ENCODE measurements around the gene WNK2.

The WNK2 gene

GRCh38 chr9:93183131-93183662 is 742 bp upstream of the WNK2 start (continued):
- no peak for TF ChIP-seq ZNF26 (tag by site-specific recombination; IDR thresholded peaks at IDR 0.05)
- no peak for TF ChIP-seq ZNF350 (tag by site-specific recombination; IDR thresholded peaks at IDR 0.05)
- TF ChIP-seq ZBTB6 (tag by site-specific recombination; IDR thresholded peaks at IDR 0.05) = no peak
- TF ChIP-seq WT1 (tag by site-specific recombination; IDR thresholded peaks at IDR 0.05) = no peak
- no peak for TF ChIP-seq ZNF114 (tag by site-specific recombination; IDR thresholded peaks at IDR 0.05)
- TF ChIP-seq ZNF792 (tag by site-specific recombination; IDR thresholded peaks at IDR 0.05) = no peak
- TF ChIP-seq PATZ1 (tag by site-specific recombination; IDR thresholded peaks at IDR 0.05) = no peak
- TF ChIP-seq ZNF513 (tag by site-specific recombination; IDR thresholded peaks at IDR 0.05) = no peak
- TF ChIP-seq GLI2 (tag by site-specific recombination; IDR thresholded peaks at IDR 0.05; ENCODE audit: borderline replicate concordance, low read depth) = no peak

- POLR2A ChIA-PET = no interaction called here
- TF ChIP-seq TSHZ1 (tag by site-specific recombination; IDR thresholded peaks at IDR 0.05; ENCODE audit: borderline replicate concordance) = no peak
- TF ChIP-seq ZNF121 (tag by site-specific recombination; IDR thresholded peaks at IDR 0.05) = peak; percentile 92
- no peak for TF ChIP-seq GLI4 (tag by site-specific recombination; IDR thresholded peaks at IDR 0.05)
- TF ChIP-seq GLIS2 (tag by site-specific recombination; IDR thresholded peaks at IDR 0.05) = peak; percentile 36; the same call in 1 of the 2 replicates
- no peak for TF ChIP-seq ZBTB26 (tag by site-specific recombination; optimal IDR thresholded peaks at IDR 0.05)
- TF ChIP-seq GFI1B (tag by site-specific recombination; IDR thresholded peaks at IDR 0.05) = no peak
- TF ChIP-seq ZNF132 (tag by site-specific recombination; IDR thresholded peaks at IDR 0.05; ENCODE audit: borderline replicate concordance) = no peak
- no peak for TF ChIP-seq ZNF140 (tag by site-specific recombination; IDR thresholded peaks at IDR 0.05)
- no peak for TF ChIP-seq ZNF280D (tag by site-specific recombination; IDR thresholded peaks at IDR 0.05)
- no peak for TF ChIP-seq BCL11A (tag by site-specific recombination; IDR thresholded peaks at IDR 0.05; ENCODE audit: low read depth)
Measured at GRCh38 chr9:93184432-93185265, 710 bp downstream of the WNK2 start.

More at GRCh38 chr9:93184432-93185265, 710 bp downstream of the WNK2 start:
- CTCF ChIA-PET = no interaction called here
- peak overlapping the region; percentile 41; the same call in 1 of the 2 replicates for H3K27ac ChIP-seq (ENCODE audit: extremely low read depth, low read depth, low read length)
- H3K36me3 ChIP-seq (ENCODE audit: control insufficient read depth in 2 of 2, insufficient read depth in 1 of 2, low read length in 2 of 2) = no peaks in the 10 kb centered on the region
- peak overlapping the region; percentile 45 for H3K4me3 ChIP-seq (ENCODE audit: low read depth, low read length)
- H3K4me1 ChIP-seq (ENCODE audit: control insufficient read depth, insufficient read depth, low read length) = no peaks in the 10 kb centered on the region
- H3K9me3 ChIP-seq (ENCODE audit: control insufficient read depth, insufficient read depth, low read depth, low read length) = no peaks in the 10 kb centered on the region

Data from HEK293 (cell line).